ENCODE data around the gene PVALEF.
"Not testable (repeated sequence)": the region's sequence is repeated elsewhere in the genome, so short reads cannot be mapped to it uniquely, and the experiment has no call there.

Gene PVALEF

DNA sequence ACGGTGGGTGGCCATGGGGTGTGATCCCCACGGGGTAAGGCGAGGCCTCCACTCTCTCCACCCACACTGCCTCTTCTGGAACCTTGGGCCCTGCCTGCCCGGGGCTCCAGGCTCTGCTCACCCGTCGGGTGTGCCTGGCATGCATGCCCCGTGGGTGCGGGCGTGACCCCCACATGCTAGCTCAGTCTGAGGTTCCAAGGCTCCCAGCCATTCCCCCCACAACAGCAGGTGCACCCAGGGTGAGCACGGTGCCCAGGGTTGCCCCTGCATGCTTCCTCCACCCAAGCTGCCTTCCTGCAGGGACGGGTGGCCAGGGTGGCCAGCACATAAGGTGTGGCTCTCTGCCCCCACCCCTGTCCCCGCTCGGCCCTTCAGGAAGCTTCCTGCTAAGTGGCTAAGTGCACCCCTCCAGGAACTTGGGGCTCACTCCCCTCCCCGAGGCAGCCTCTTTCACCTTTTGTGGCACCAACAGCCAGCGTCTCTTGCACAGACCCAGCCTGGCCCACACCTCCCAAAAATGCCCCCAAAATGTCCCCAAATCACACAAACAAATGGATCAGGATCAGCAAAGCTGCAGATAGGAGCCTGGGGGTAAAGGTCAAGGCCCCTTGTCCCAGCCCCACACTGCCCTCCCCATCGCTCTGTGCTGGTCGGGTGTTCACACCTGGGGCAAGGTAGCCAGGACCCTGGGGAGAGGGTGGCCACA lies 21.4 kb upstream of the PVALEF start:
- Histone ChIP-seq H3K9me3 (ENCODE audit: severe bottlenecking) (no peaks in the 10 kb centered on the region), H3K27ac (ENCODE audit: poor library complexity, severe bottlenecking) (no peak overlapping the region), H3K36me3 (ENCODE audit: low read depth) (no peaks in the 10 kb centered on the region), H3K4me3 (ENCODE audit: severe bottlenecking) (no peak overlapping the region), H3K27me3 (ENCODE audit: insufficient read depth, poor library complexity, severe bottlenecking) (no peaks in the 10 kb centered on the region), H3K4me1 (ENCODE audit: insufficient read depth, poor library complexity, severe bottlenecking) (no peaks in the 10 kb centered on the region)
- DNase-seq (ENCODE audit: low spot score) (no peak), ATAC-seq (ENCODE audit: low read depth) (no peak)
- TF ChIP-seq, protein P1, sequence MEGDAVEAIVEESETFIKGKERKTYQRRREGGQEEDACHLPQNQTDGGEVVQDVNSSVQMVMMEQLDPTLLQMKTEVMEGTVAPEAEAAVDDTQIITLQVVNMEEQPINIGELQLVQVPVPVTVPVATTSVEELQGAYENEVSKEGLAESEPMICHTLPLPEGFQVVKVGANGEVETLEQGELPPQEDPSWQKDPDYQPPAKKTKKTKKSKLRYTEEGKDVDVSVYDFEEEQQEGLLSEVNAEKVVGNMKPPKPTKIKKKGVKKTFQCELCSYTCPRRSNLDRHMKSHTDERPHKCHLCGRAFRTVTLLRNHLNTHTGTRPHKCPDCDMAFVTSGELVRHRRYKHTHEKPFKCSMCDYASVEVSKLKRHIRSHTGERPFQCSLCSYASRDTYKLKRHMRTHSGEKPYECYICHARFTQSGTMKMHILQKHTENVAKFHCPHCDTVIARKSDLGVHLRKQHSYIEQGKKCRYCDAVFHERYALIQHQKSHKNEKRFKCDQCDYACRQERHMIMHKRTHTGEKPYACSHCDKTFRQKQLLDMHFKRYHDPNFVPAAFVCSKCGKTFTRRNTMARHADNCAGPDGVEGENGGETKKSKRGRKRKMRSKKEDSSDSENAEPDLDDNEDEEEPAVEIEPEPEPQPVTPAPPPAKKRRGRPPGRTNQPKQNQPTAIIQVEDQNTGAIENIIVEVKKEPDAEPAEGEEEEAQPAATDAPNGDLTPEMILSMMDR (IDR thresholded peaks at IDR 0.05; ENCODE audit: poor library complexity, severe bottlenecking), result no peak

DNA sequence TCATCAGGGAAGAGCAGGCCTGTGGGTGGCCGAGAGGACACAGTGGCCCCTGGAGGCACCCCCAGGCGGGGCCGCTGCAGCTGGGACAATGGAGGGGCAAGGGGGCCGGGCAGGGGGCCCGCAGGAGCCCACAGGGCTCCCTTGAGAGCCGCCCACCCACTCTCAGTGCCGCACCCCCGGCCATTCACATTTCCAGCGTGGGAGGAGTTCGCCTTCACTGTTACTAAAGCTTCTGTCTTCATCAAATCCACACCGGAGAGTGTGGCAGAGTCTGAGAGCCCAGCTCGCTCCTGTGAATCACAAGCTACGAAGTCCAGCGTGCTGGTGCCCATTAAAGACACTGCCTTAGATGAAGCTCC lies 20.9 kb upstream of the PVALEF start:
- no peak for ATAC-seq (ENCODE audit: low read depth)
- no peak for DNase-seq (ENCODE audit: low spot score)
- H3K27me3 ChIP-seq (ENCODE audit: insufficient read depth, poor library complexity, severe bottlenecking), result no peaks in the 10 kb centered on the region
- no peak overlapping the region for H3K27ac ChIP-seq (ENCODE audit: poor library complexity, severe bottlenecking)
- no peaks in the 10 kb centered on the region for H3K9me3 ChIP-seq (ENCODE audit: severe bottlenecking)
- no peaks in the 10 kb centered on the region for H3K36me3 ChIP-seq (ENCODE audit: low read depth)
- H3K4me1 ChIP-seq (ENCODE audit: insufficient read depth, poor library complexity, severe bottlenecking), result no peaks in the 10 kb centered on the region
- TF ChIP-seq, protein P1 (IDR thresholded peaks at IDR 0.05; ENCODE audit: poor library complexity, severe bottlenecking), result no peak
- H3K4me3 ChIP-seq (ENCODE audit: severe bottlenecking), result no peak overlapping the region

DNA sequence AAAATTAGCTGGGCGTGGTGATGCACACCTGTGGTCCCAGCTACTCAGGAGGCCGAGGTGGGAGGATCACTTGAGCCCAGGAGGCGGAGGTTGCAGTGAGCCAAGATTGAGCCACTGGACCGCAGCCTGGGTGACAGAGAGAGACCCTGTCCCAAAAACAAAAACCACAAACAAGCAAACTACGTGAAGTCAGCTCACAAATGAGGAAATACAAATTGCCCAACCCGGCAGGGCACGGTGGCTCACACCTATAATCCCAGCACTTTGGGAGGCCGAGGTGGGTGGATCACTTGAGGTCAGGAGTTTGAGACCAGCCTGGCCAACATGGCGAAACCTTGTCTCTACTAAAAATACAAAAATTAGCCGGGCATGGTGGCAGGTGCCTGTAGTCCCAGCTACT lies 19.1 kb upstream of the PVALEF start:
- H3K9me3 ChIP-seq (ENCODE audit: severe bottlenecking); ATAC-seq (ENCODE audit: low read depth); H3K36me3 ChIP-seq (ENCODE audit: low read depth): not testable (repeated sequence)

DNA sequence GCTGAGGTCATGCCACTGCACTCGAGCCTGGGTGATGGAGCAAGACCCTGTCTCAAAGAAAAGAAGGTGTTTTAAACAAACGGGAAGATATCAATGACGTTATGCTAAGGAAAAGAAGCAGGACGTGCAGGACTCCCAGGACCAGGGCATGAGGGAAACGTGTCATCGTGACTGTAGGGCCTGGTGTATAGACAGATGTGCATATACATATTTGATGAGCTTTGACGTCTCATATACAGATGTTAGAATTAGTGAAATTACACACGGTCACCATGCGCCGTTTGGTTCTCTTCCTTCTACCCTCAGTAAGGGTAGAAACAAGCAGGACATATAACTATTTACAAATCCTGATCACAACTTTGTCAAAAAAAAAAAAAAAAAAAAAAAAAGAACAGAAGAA lies 17.6 kb upstream of the PVALEF start:
- Histone ChIP-seq H3K4me1 (ENCODE audit: insufficient read depth, poor library complexity, severe bottlenecking) (no peaks in the 10 kb centered on the region), H3K4me3 (ENCODE audit: severe bottlenecking) (no peak overlapping the region), H3K9me3 (ENCODE audit: severe bottlenecking) (no peaks in the 10 kb centered on the region), H3K27ac (ENCODE audit: poor library complexity, severe bottlenecking) (no peak overlapping the region), H3K36me3 (ENCODE audit: low read depth) (no peaks in the 10 kb centered on the region), H3K27me3 (ENCODE audit: insufficient read depth, poor library complexity, severe bottlenecking) (peaks cover 4% of the 10 kb centered on the region)
- no peak for ATAC-seq (ENCODE audit: low read depth)
- DNase-seq (ENCODE audit: low spot score), result no peak
- TF ChIP-seq, protein P1 (IDR thresholded peaks at IDR 0.05; ENCODE audit: poor library complexity, severe bottlenecking), result no peak

More for the DNA sequence above, 19.1 kb upstream of the PVALEF start:
- H3K27ac ChIP-seq (ENCODE audit: poor library complexity, severe bottlenecking); H3K4me1 ChIP-seq (ENCODE audit: insufficient read depth, poor library complexity, severe bottlenecking); H3K4me3 ChIP-seq (ENCODE audit: severe bottlenecking); DNase-seq (ENCODE audit: low spot score); H3K27me3 ChIP-seq (ENCODE audit: insufficient read depth, poor library complexity, severe bottlenecking): not testable (repeated sequence)

DNA sequence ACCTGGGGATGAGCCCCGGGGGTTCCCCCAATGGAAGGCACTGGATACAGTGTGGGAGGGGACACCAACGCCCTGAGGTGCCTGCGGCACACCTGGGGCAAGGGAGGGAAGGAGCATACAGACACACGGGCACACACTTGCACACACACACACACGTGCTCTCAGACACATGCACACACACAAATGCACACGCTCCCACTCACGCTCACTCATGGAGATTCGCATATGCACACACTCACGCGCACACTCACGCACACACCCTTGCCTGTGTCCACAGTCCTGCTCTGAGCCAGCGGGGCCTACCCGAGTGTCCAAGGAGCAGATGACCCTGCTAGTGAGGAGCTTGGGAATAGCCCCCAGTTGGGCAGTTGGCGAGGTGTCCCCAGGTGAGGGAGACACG lies 16.7 kb upstream of the PVALEF start:
- TF ChIP-seq, protein P1 (IDR thresholded peaks at IDR 0.05; ENCODE audit: poor library complexity, severe bottlenecking), result no peak
- H3K9me3 ChIP-seq (ENCODE audit: severe bottlenecking), result no peaks in the 10 kb centered on the region
- H3K36me3 ChIP-seq (ENCODE audit: low read depth), result no peaks in the 10 kb centered on the region
- DNase-seq (ENCODE audit: low spot score) (no peak), ATAC-seq (ENCODE audit: low read depth) (no peak)
- H3K4me3 ChIP-seq (ENCODE audit: severe bottlenecking), result no peak overlapping the region
- no peaks in the 10 kb centered on the region for H3K4me1 ChIP-seq (ENCODE audit: insufficient read depth, poor library complexity, severe bottlenecking)
- H3K27ac ChIP-seq (ENCODE audit: poor library complexity, severe bottlenecking), result no peak overlapping the region
- H3K27me3 ChIP-seq (ENCODE audit: insufficient read depth, poor library complexity, severe bottlenecking), result peaks cover 4% of the 10 kb centered on the region
